Hematopoietic multipotent progenitor cell treated with erythropoietin and hydrocortisone succinate and interleukin-3 and kit ligand, for 8 days (in vitro differentiated cells): ENCODE results near the gene PIGC.

Source experiments
- DNase-seq: peaks from one replicate; pipeline ENCODE4 v3.0.0-alpha.2; 2015

PIGC gene

DNA sequence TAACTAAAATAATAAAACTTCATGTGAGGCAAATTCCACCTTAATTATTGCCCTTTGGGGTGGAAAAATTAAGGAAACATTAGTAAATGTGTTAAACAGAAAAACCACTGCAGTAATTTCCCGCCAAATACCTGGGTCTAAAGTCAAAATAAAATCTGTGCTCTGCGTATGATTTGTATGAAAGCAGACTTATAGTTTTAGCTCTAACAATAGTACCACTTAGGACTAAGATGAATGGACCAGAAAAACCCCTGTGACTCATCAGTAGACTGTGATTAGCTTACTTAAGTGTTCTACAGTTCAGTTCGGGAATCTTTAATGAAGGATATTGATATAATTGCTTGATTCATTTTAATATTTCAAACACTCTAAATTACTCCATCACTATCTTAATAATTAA, 46.6 kb downstream of the PIGC start:
- DNase-seq = no peak

DNA sequence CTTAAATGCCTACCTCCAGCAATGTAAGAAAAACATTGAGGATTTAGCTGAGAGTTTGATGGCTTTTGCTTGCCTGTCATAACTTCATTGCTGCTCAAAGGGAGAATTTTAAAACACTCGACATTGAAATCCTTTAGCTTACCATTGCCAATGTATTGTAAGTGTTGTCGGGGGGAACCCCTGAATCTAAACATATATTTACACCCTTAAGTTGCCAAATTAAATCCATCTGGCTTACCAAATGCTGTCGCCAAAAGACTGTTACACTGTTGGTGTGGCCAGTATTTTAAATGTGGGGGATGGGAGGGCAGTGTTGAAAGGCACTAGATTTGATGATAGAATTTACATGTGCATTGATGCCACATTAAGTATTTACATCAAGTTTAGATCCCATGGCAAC, 48.3 kb downstream of the PIGC start:
- DNase-seq = no peak

DNA sequence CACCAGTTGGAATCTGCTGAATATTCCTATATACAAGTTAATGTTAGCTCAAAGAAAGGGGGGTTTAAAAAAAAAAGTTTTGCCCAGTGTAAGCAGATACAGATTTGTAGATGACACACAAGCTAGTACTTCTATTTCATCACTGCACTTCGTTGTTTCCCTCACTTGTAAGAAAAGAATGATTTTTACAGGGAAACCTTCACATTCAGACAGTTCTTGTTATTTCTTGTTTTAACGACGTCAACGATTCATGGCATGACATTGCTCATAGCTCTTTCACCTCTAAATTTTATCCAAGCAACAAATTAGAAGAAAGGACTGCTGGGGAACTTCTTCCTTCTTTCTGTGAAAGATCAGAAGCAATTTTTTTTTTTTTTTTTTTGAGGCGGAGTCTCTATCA, 49.1 kb downstream of the PIGC start:
- DNase-seq = no peak

DNA sequence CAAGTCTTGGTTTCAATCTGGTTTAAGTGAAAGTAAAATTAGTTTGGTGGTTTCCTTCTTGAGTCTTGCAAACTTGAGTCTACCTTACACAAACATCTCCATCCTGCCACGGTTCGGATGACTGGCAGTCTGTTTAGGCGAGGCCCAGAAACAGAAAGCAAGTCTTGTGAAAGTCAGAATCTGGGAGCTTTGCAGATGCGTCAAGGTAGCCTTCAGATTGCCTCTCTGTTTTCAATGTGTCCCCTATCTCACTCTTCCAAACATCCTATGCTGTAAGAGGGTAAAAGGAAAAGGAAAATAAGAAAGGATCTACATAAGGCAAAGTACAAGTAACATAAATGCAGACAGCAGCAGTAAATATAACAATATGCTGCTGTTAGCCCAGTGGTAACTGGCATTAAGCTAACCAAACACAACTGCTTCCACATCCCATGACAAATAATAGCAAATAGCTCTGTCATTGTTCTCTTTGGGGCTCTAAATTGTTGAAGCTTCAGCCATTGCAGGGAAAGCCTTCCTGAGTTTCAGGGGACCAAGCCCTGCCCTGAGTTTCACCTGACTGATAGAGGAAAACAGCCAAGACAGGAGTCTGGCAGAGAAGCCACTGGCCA, 49.6 kb downstream of the PIGC start:
- DNase-seq = no peak

DNA sequence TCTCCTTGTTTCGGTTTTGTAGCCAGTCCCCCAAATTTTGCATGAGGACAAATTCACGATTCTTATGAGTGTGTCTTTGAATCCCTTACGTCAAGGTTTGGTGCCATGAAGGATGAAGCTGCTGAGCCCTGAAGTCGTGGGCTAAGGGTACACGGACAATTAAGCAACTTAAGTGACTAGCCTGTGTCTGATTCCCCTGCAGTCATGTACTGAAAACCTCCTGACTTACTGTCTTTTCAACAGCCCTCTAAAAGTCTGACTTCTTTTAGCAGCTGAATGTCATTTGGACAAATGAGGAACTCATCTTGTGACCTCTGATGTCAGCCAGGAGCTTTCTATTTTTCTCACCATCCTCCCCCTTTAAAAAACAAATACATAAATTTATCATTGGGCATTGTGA, 50.5 kb downstream of the PIGC start:
- no peak for DNase-seq

DNA sequence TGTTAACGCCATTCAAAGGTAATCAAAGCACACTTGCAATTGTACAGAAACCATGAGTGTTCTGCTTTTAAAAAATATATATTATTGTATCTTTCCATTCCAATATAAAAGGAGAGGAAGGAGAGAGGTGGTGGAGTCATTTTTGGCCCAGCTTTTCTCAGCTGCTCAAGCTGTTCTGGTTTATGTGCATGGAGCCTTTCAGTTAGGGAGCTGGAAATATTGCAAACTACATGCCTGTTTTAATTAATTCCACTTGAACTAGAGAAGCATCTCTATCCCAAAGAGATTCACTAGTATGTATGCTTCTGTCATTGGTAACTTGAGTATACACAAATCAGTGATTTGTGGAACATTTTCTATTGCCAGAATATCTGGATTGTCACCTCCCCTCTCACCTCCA, 51.9 kb downstream of the PIGC start:
- no peak for DNase-seq
